Urinary bladder (tissue), 2 donors: ENCODE data around the gene CCL22. TPM values are rescaled to one million over a fixed set of nuclear protein-coding genes. Genes with fewer than 3 reads are reported as not detected.

Source experiments
- polyA plus RNA-seq: library from polyadenylated mRNA; stranded (reverse); fragments of 200-250 nt; gene quantifications from one replicate; pipeline ENCODE4 v1.2.3, GENCODE V29; 2013
- small RNA-seq: library from RNA; depleted of rRNA; stranded (forward); fragments of <200 nt; gene quantifications from one replicate; pipeline ENCODE3, GENCODE V24; 2014
- total RNA-seq: library from RNA; depleted of rRNA; stranded (reverse); fragments of >200 nt; gene quantifications from one replicate; pipeline ENCODE4 v1.2.3, GENCODE V29; 2014
- donor health status: healthy.

The CCL22 gene
- total and polyA plus RNA-seq, 2 donors = 0.10 TPM; not detected in 1

Small RNA genes within 50 kb of the gene (small RNA-seq; reads per million reads assigned to genes)
- not detected for gene AC108081.1

Other genes starting within 250 kb of the CCL22 start
- 61.8 TPM for gene PSME3IP1, start 172.7 kb upstream of the CCL22 start, total RNA-seq
- 63.1 TPM for gene PSME3IP1, start 172.7 kb upstream of the CCL22 start, polyA plus RNA-seq
- gene RSPRY1, start 172.5 kb upstream of the CCL22 start, total RNA-seq = 59.5 TPM
- 18.3 TPM for gene RSPRY1, start 172.5 kb upstream of the CCL22 start, polyA plus RNA-seq
- gene ARL2BP, start 113.5 kb upstream of the CCL22 start, total RNA-seq = 84.5 TPM
- gene ARL2BP, start 113.5 kb upstream of the CCL22 start, polyA plus RNA-seq = 58.3 TPM
- 2.5 TPM for gene PLLP, start 74.1 kb upstream of the CCL22 start, total RNA-seq
- 9.5 TPM for gene PLLP, start 74.1 kb upstream of the CCL22 start, polyA plus RNA-seq
- gene CX3CL1, start 13.7 kb downstream of the CCL22 start, total RNA-seq = 2.1 TPM
- 56.5 TPM for gene CX3CL1, start 13.7 kb downstream of the CCL22 start, polyA plus RNA-seq
- not detected for gene CCL17, start 46.0 kb downstream of the CCL22 start, total RNA-seq
- not detected for gene CCL17, start 46.0 kb downstream of the CCL22 start, polyA plus RNA-seq
- gene CIAPIN1, start 88.6 kb downstream of the CCL22 start, total RNA-seq = 38.6 TPM
- gene CIAPIN1, start 88.6 kb downstream of the CCL22 start, polyA plus RNA-seq = 24.6 TPM
- gene COQ9, start 88.7 kb downstream of the CCL22 start, total RNA-seq = 37.0 TPM
- 97.6 TPM for gene COQ9, start 88.7 kb downstream of the CCL22 start, polyA plus RNA-seq
- 54.9 TPM for gene POLR2C, start 103.9 kb downstream of the CCL22 start, total RNA-seq
- gene POLR2C, start 103.9 kb downstream of the CCL22 start, polyA plus RNA-seq = 75.1 TPM
- gene DOK4, start 127.7 kb downstream of the CCL22 start, total RNA-seq = 11.8 TPM
- 21.3 TPM for gene DOK4, start 127.7 kb downstream of the CCL22 start, polyA plus RNA-seq
- 12.7 TPM for gene CCDC102A, start 177.8 kb downstream of the CCL22 start, total RNA-seq
- 25.6 TPM for gene CCDC102A, start 177.8 kb downstream of the CCL22 start, polyA plus RNA-seq
- gene ADGRG5, start 183.9 kb downstream of the CCL22 start, total RNA-seq = 0.21 TPM
- 0.22 TPM for gene ADGRG5, start 183.9 kb downstream of the CCL22 start, polyA plus RNA-seq